GM18520 (cell line): ENCODE measurements around the gene SYNDIG1L.
"Not testable (repeated sequence)": the region's sequence is repeated elsewhere in the genome, so short reads cannot be mapped to it uniquely, and the experiment has no call there.

Source experiments
- ATAC-seq: cut with Tn5 transposase; IDR thresholded peaks from one replicate; pipeline ENCODE4 v1.9.1; 2021; ENCODE audit not compliant: unreplicated experiment

Gene SYNDIG1L

DNA sequence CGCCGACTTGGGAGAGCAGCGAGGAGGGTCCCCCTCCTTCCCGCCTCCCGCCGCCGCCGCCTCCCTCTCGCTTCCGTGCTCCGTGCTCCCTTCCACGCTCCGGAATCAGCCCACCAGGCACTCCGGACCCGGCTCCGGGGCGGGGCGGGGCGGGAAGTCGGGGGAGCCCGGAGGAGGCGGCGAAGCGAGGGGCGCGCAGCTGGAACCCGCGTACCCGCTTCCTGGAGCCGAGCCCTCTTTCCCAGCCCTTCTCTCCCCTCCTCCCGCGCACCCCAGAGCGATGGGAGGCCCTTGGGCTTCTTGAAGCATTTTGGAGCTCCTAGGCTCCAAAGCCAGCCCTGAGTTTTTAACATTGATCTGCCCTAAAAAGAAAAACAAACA lies at the start of gene SYNDIG1L:
Gene SYNDIG1L (minus strand): TSS at position 9 of the 381 bp plus-strand sequence. CDS start 16,466 bp downstream, outside the sequence.
- no peak for ATAC-seq

GRCh38 chr14:74475678-74476077 lies 49.7 kb upstream of the SYNDIG1L start:
- ATAC-seq, result no peak

DNA sequence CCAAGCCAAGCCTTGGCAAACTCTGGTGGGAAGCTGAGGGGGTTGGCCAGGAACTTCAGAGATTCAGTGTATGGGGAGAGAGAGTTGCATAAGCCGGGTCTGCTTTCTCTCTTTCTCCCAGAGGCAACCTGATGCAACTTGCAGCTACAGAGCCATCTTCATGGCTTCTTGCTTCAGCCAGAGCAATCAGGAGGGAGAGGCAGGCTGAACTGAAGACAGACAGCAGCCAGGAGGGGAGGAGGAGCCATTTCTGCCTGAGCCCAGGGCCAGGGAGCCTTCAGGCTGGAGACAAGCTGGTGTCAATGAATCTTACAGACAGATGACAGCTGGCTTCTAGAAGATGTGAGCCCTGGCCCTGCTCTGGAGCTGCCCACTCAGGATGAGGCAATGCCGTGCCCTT lies 48.4 kb upstream of the SYNDIG1L start:
- ATAC-seq, result no peak

- ATAC-seq, result no peak
Measured at GRCh38 chr14:74472601-74473000, 46.6 kb upstream of the SYNDIG1L start.

DNA sequence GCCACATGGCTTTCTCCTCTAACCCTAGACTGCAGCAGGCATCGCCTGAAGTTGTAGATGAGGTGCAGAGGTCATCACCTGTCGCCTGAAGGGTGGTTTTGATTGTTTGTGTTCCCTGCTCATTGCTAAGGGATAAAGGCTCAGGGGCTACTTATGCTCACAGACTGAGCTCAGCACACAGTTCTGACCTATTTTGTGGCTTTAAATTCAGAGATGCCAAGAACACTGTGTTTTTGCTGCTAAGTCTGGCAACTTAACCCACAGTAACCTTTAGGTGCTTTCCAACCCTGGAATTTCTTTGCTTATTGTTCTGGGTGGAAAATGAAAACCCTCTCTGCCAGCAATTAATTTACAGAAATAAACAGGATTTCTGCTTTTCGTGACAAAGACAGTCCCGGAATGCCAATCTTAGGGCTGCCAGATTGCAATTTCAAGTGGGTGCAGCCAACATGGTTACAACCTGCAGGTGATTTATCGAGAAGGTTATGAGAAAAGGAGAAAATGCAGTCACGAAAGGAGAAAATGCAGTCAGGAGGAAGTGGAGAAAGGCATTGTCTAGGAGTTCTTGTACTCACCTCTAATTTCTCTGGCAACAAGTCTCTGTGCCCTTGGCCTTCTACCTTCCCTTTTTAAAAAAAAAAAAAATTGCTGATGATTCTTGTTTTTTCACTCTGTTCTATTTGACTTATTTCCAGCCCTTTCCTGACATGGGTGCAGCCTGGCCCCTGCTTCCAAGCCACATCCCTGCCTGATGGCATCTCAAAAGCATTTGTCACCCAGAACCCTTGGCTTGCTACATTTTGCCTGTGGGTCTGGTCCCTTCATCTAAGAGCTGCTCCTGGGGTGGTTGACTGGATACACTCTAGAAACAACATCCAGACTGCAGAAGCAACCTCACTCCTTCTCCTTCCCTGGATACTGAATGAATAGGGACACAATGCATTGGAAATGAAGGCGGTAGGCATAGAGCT lies 43.8 kb upstream of the SYNDIG1L start:
- no peak for ATAC-seq

DNA sequence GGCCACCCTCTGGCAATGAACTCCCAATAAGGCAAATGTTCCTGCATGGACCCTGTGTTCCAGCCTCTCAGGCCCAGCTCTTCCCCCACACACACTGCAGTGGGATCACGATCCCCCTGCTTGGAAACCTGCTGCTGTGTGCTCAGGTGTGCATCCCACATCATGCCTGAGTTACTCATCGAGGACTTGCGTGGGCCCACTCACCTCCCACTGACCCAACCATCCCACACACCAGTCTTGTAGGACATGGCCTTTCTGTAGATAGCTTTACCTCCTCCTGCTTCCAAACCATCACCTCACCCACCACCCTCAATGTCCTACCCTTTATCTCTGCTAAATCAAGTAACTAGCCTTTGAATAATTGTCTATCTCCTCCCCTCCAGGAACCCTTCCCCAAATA lies 42.5 kb upstream of the SYNDIG1L start:
- no peak for ATAC-seq

- no peak for ATAC-seq
Measured at GRCh38 chr14:74465335-74465734, 39.3 kb upstream of the SYNDIG1L start.

DNA sequence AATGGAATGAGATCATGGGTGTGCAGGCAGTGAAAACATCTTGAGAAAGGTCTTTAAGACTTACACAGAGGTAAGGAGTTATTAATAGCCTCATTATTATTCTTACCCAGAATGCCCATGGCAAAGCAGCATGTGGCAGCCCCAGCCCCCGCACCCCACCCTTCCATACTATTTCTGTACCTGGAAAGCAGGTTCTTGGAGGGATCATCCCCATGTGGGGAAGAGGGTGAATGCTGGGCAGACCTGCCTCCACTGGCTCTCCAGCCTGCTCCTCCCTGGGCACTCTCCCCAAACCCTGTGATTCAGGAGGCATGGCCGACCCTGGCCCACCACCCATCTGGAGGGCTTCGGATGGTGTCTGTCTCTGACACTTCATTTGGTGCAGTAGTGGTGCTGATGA lies 38.8 kb upstream of the SYNDIG1L start:
- no peak for ATAC-seq

GRCh38 chr14:74463697-74464096 lies 37.7 kb upstream of the SYNDIG1L start:
- no peak for ATAC-seq

DNA sequence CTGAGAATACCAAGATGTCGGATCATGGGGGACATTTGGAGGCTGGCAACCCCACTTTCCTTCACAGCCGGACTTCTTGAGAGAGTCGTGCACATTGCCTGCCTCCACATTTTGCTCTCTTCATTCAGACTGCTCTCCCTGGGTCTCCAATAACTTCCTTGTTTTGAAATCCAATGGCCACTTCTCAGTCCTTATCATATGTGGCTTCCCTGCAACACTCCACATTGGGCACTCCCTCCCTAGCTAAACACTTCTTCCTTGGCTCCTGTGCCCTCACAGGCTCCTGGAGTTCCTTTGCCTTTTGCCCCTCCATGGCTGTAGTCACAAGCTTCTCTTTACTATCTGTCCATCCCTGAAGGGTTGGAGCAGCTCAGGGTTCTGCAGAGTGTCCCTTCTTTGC lies 37.0 kb upstream of the SYNDIG1L start:
- no peak for ATAC-seq

DNA sequence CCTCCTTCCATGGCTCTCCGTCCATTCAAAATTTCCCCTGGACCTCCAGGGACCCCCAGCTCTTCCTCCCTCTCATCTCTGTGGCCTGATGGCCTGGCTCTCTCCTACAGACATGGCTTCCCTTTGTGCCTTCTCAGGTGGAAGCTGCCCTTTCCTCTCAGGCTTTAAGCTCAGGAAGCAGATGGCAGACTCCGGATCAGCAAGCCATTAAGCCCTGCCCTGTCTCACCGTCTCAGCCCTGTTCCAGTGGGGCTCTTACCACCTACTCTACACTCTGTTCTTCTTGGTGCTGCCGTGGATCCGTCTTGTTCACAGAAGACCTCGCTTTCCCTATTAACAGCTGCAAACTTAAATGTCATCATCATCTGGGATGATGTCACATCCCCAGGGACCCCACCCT lies 34.0 kb upstream of the SYNDIG1L start:
- ATAC-seq, result no peak

DNA sequence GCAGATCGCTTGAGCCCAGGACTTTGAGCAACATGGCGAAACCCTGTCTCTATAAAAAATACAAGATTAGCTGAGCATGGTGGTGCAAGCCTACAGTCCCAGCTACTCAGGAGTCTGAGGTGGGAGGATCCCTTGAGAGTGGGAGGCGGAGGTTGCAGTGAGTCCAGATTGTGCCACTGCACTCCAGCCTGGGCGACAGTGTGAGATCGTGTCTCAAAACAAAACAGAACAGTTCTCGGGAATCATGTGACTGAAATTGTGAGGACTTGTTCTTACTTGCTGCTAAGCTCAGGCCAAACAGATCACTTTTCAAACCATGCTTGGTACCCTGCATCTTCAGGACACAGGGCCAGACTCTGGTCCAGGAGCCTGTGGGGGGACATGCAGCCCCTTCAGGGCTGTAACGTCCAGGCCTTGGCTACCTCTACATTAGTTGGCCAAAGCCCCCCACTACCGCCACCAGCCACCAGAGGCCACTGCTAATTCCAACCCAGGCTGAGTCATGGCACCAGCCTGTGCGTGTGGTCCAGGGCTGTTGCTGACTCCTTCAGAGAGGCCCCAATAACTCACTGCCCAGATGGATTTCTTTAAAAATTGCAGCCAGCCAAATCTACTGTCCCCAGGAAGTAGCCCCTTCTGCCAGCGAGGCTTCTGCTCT lies 33.4 kb upstream of the SYNDIG1L start:
- no peak for ATAC-seq

- no peak for ATAC-seq
Measured at GRCh38 chr14:74457565-74457895, 31.5 kb upstream of the SYNDIG1L start.

GRCh38 chr14:74456684-74457564 lies 30.9 kb upstream of the SYNDIG1L start:
- no peak for ATAC-seq

DNA sequence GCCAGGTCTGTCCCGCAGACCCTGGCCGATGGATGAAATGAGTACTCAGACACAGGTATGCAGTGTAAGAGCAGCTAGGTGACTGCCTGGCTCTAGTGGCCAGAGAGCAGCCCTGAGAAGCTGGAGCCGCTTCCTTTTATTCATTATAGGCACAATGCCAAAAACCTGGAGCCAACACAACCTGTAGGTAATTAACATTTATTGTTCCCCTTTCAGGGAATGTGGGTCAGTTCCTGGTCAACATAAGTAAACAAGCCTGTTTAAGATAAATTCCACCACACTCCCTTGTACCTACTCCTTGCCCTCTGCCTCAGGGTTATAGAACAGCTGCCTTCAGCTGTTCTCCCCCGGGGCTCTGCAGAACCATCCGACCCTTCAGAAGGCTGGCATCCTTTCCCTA lies 28.4 kb upstream of the SYNDIG1L start:
- ATAC-seq, result not testable (repeated sequence)

DNA sequence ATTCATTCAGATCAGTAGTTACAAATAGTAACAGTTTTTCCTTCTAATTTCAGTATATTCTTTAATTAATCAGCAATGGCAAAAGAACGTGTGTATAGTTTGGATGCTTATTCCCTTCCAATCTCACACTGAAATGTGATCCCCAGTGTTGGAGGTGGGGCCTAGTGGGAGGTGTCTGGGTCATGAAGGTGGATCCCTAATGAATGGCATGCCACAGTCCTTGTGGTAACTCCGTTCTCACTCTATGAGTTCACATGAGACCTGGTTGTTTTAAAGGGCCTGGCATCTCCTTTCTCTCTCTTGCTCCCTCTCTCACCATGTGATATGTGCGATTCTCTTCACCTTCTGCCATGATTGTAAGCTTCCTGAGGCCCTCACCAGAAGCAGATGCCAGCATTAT lies 18.9 kb upstream of the SYNDIG1L start:
- ATAC-seq, result no peak

- ATAC-seq, result no peak
Measured at GRCh38 chr14:74442757-74443156, 16.7 kb upstream of the SYNDIG1L start.

DNA sequence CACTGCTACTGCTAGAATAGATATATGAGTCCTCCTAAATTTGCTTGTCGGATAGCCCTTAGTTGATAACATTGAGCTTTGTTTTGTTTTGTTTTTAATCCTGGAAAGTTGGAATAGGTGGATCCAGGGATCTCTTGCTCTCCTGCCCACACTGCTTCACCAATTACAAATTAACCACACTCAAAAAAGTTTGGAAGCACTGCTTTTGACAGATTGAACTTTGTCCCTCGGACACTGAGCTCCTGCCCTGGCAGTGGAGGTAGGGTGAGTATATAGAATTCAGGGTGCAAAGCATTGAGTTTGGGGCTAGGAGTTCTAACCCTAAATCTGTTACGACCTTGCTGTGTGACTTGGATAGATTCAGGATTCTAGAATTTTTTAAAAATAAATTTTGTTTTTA lies 15.1 kb upstream of the SYNDIG1L start:
- ATAC-seq, result no peak

- no peak for ATAC-seq
Measured at GRCh38 chr14:74438351-74438915, 12.4 kb upstream of the SYNDIG1L start.

DNA sequence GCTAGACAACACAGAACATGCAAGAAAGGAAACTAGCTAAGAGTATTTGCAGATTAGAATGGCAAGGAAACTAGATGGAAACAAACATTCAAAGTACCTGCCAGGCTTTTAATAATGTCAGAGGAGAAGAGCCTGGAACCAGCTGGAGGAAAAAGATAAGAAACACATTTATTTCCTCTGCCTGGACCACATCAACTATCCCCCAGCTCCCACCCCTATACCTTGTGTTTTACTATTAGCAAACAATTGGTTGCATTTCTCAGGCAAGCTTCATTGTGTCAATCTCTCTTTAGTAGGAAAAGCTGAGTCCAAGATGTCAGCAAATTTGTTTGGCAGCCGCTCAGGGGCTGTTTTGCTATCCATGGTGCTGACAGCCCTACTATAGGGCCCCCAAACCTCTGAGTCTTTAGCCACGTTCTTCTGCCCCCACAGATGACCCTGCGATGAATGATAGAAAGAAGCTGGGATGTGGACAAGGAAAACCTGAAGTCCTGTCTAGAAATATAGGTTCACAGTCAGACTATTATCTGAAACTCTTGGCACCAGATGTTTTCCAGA lies 11.6 kb upstream of the SYNDIG1L start:
- no peak for ATAC-seq

- no peak for ATAC-seq
Measured at GRCh38 chr14:74434294-74434693, 8.3 kb upstream of the SYNDIG1L start.
